Liver (tissue), 9 donors: ENCODE measurements around the gene MST1. TPM values are rescaled to one million over a fixed set of nuclear protein-coding genes. Genes with fewer than 3 reads are reported as not detected.
A peak's percentile ranks its signal among the peaks of the same experiment; 100 is the strongest.

Source experiments
- DNase-seq: peaks from one replicate; pipeline ENCODE4 v3.0.0-alpha.2; 2017; ENCODE audit warnings: low spot score
- H3K27ac ChIP-seq, 2 donors: one replicate each; pipeline ENCODE4 v1.7.0; 2013; ENCODE audit warnings: inconsistent platforms in 2 of 2, low read length in 2 of 2, control low read depth in 1 of 2, low read depth in 1 of 2, mild to moderate bottlenecking in 1 of 2
- H3K27me3 ChIP-seq, 4 donors: one replicate each; pipeline versions ENCODE4 v1.6.1 to v1.7.0; 2013; ENCODE audit warnings: low read length in 3 of 4, inconsistent platforms in 1 of 4, mild to moderate bottlenecking in 1 of 4, moderate library complexity in 1 of 4; ENCODE audit not compliant: control insufficient read depth in 4 of 4, insufficient read depth in 4 of 4
- H3K36me3 ChIP-seq, 4 donors: one replicate each; pipeline versions ENCODE4 v1.6.1 to v1.7.0; 2013; ENCODE audit warnings: low read length in 3 of 4, mild to moderate bottlenecking in 3 of 4, low read depth in 1 of 4, moderate library complexity in 1 of 4; ENCODE audit not compliant: control insufficient read depth in 4 of 4, insufficient read depth in 3 of 4
- H3K4me1 ChIP-seq, 4 donors: one replicate each; pipeline versions ENCODE4 v1.6.1 to v1.7.0; 2013; ENCODE audit warnings: low read length in 3 of 4, mild to moderate bottlenecking in 3 of 4, moderate library complexity in 1 of 4; ENCODE audit not compliant: control insufficient read depth in 4 of 4, insufficient read depth in 4 of 4
- H3K4me3 ChIP-seq, 3 donors: one replicate each; pipeline versions ENCODE4 v1.6.1 to v1.7.0; 2013; ENCODE audit warnings: low read length in 3 of 3, control low read depth in 1 of 3, low read depth in 1 of 3, mild to moderate bottlenecking in 1 of 3
- H3K9ac ChIP-seq, 2 donors: one replicate each; pipeline ENCODE4 v1.7.0; 2013; ENCODE audit warnings: low read length in 2 of 2, mild to moderate bottlenecking in 2 of 2, moderate library complexity in 2 of 2, control low read depth in 1 of 2, low read depth in 1 of 2
- H3K9me3 ChIP-seq, 4 donors: one replicate each; pipeline versions ENCODE4 v1.6.1 to v1.7.0; 2013; ENCODE audit warnings: low read length in 3 of 4; ENCODE audit not compliant: control insufficient read depth in 4 of 4
- CTCF ChIP-seq: fragments of 150-350 bp; IDR thresholded peaks from 2 replicates; pipeline ENCODE4 v1.5.1; 2017; ENCODE audit warnings: improper control_type of control experiment, low read depth, low read length; ENCODE audit not compliant: missing input control
- EGR1 ChIP-seq, 2 donors: IDR thresholded peaks; 2 replicates each; pipeline ENCODE4 v1.6.1; 2016 to 2018; ENCODE audit warnings: antibody characterized with exemption in 2 of 2, low read depth in 2 of 2
- FOXA2 ChIP-seq: IDR thresholded peaks from 2 replicates; pipeline ENCODE4 v1.6.1; 2016; ENCODE audit warnings: antibody characterized with exemption
- GABPA ChIP-seq, 2 donors: IDR thresholded peaks in 1 of 2; conservative IDR thresholded peaks in 1 of 2; 2 replicates each; pipeline ENCODE4 v1.6.1; 2016; ENCODE audit warnings: antibody characterized with exemption in 2 of 2, mild to moderate bottlenecking in 1 of 2, moderate library complexity in 1 of 2
- HNF4A ChIP-seq, 2 donors: conservative IDR thresholded peaks; 2 replicates each; pipeline ENCODE4 v1.6.1; 2016; ENCODE audit warnings: antibody characterized with exemption in 2 of 2, mild to moderate bottlenecking in 2 of 2
- JUND ChIP-seq, 2 donors: IDR thresholded peaks; 2 replicates each; pipeline ENCODE4 v1.6.1; 2016; ENCODE audit warnings: antibody characterized with exemption in 2 of 2
- NR2F2 ChIP-seq: IDR thresholded peaks from 2 replicates; pipeline ENCODE4 v1.6.1; 2016; ENCODE audit warnings: antibody characterized with exemption
- RAD21 ChIP-seq, 2 donors: IDR thresholded peaks; 2 replicates each; pipeline ENCODE4 v1.6.1; 2016; ENCODE audit warnings: antibody characterized with exemption in 2 of 2, mild to moderate bottlenecking in 2 of 2
- REST ChIP-seq: IDR thresholded peaks from 2 replicates; pipeline ENCODE4 v1.6.1; 2016; ENCODE audit warnings: antibody characterized with exemption, mild to moderate bottlenecking
- RXRA ChIP-seq, 2 donors: IDR thresholded peaks; 2 replicates each; pipeline ENCODE4 v1.6.1; 2017 to 2018; ENCODE audit warnings: antibody characterized with exemption in 2 of 2, mild to moderate bottlenecking in 1 of 2
- SP1 ChIP-seq: IDR thresholded peaks from 2 replicates; pipeline ENCODE4 v1.6.1; 2018; ENCODE audit warnings: antibody characterized with exemption, mild to moderate bottlenecking
- TAF1 ChIP-seq: conservative IDR thresholded peaks from 2 replicates; pipeline ENCODE4 v1.6.1; 2016; ENCODE audit warnings: antibody characterized with exemption, mild to moderate bottlenecking
- YY1 ChIP-seq: IDR thresholded peaks from 2 replicates; pipeline ENCODE4 v1.6.1; 2016; ENCODE audit warnings: antibody characterized with exemption, mild to moderate bottlenecking
- ZBTB33 ChIP-seq: IDR thresholded peaks from 2 replicates; pipeline ENCODE4 v1.6.1; 2016; ENCODE audit warnings: antibody characterized with exemption
- WGBS: extraction: QIAGEN DNeasy Blood & Tissue Kit; methylation state at CpG from one replicate; pipeline ENCODE4 v1.1.7; 2013; 5-methylcytosine and 5-hydroxymethylcytosine counted together
- polyA plus RNA-seq, 2 donors: library from polyadenylated mRNA; stranded (reverse) in 1 of 2; unstranded in 1 of 2; fragments of 200-250 nt in 1 of 2; fragments of >200 nt in 1 of 2; fragmentation: Nextera tagmentation in 1 of 2; extraction: Ambion mirVana in 1 of 2; gene quantifications; one replicate each; pipeline versions ENCODE4 v1.2.1 to v1.2.3, GENCODE V29; 2013 to 2015
- total RNA-seq, 2 donors: library from RNA; depleted of rRNA; stranded (reverse); fragments of >200 nt; gene quantifications; one replicate each; pipeline ENCODE4 v1.2.3, GENCODE V29; 2014
- donor health status: healthy.
- donor health status: healthy.
- donor health status: healthy.
- donor health status: healthy.
- donor health status: healthy.

The MST1 gene
- total and polyA plus RNA-seq, 4 donors: 262 to 634 (median 530) TPM

- Histone ChIP-seq H3K27ac (peak overlapping the region; percentile 88 to 92), H3K27me3 (no peaks in the 10 kb centered on the region), H3K4me1 (peaks cover 8 to 53% (median 38%) of the 10 kb centered on the region in 4 donors), H3K36me3 (peaks cover 5 to 29% (median 11%) of the 10 kb centered on the region in 4 donors), H3K9me3 (no peaks in the 10 kb centered on the region), H3K9ac (peak overlapping the region; percentile 73 to 75), H3K4me3 (peak overlapping the region; percentile 91 to 94 (median 93))
- WGBS: under 1% methylated on average over 20 of the region's 20 CpGs
- TF ChIP-seq GABPA (IDR thresholded peaks at IDR 0.05 in 1 of 2, conservative IDR thresholded peaks at IDR 0.05 in 1 of 2): no peak
- peak; percentile 59 for DNase-seq
Observed at GRCh38 chr3:49723296-49723627, 34.0 kb upstream of the MST1 start.

- Histone ChIP-seq H3K27me3 (no peaks in the 10 kb centered on the region), H3K9me3 (no peaks in the 10 kb centered on the region), H3K36me3 (peaks cover 5 to 30% (median 11%) of the 10 kb centered on the region in 4 donors), H3K27ac (peak overlapping the region; percentile 88 to 92), H3K4me3 (peak overlapping the region; percentile 91 to 94 (median 93)), H3K4me1 (peaks cover 6 to 49% (median 34%) of the 10 kb centered on the region in 4 donors), H3K9ac (peak overlapping the region; percentile 73 to 75)
- TF ChIP-seq HNF4A (conservative IDR thresholded peaks at IDR 0.05) (no peak), JUND (IDR thresholded peaks at IDR 0.05) (no peak), CTCF (no peak), ZBTB33 (no peak), FOXA2 (no peak), SP1 (no peak)
- 56% methylated on average over 8 of the region's 8 CpGs for WGBS
- DNase-seq: no peak
Observed at GRCh38 chr3:49722896-49723295, 33.6 kb upstream of the MST1 start.

- peak; percentile 36 for DNase-seq
- no peak for TF ChIP-seq EGR1 (IDR thresholded peaks at IDR 0.05; ENCODE audit: low read depth in 2 of 2)
- TF ChIP-seq SP1: no peak
- no peak for TF ChIP-seq RAD21 (IDR thresholded peaks at IDR 0.05)
- no peak for TF ChIP-seq GABPA (IDR thresholded peaks at IDR 0.05 in 1 of 2, conservative IDR thresholded peaks at IDR 0.05 in 1 of 2)
- TF ChIP-seq FOXA2: no peak
- TF ChIP-seq TAF1: no peak
- no peak for TF ChIP-seq RXRA (IDR thresholded peaks at IDR 0.05)
- no peak for TF ChIP-seq YY1
- TF ChIP-seq JUND (IDR thresholded peaks at IDR 0.05): no peak
- TF ChIP-seq REST: no peak
- TF ChIP-seq NR2F2: no peak
- peaks cover 6 to 42% (median 28%) of the 10 kb centered on the region in 4 donors for H3K4me1 ChIP-seq
- H3K9me3 ChIP-seq: no peaks in the 10 kb centered on the region
- H3K36me3 ChIP-seq: peaks cover 3 to 26% (median 11%) of the 10 kb centered on the region in 4 donors
- peak overlapping the region in 2 of 3 donors; percentile 91 to 93 for H3K4me3 ChIP-seq
- H3K9ac ChIP-seq: no peak overlapping the region
- 86% methylated on average over 26 of the region's 26 CpGs for WGBS
- no peaks in the 10 kb centered on the region for H3K27me3 ChIP-seq
- peak overlapping the region in 1 of 2 donors; percentile 88 for H3K27ac ChIP-seq
Observed at GRCh38 chr3:49721896-49722781, 32.9 kb upstream of the MST1 start.
